T47D (cell line): ENCODE data around the gene SLC6A11.

Source experiments
- DNase-seq, 2 experiments: peaks; one replicate each; pipeline versions ENCODE4 v3.0.0 to v3.0.0-alpha.2; 2011 to 2012; ENCODE audit warnings: low read depth in 1 of 2, low spot score in 1 of 2
- JUND ChIP-seq: IDR thresholded peaks from 2 replicates; pipeline ENCODE4 v1.6.1; 2012; ENCODE audit warnings: low read depth
- in situ Hi-C: cut with HindIII; loops from 2 replicates; pipeline ENCODE4 v1.10.0; 2016; ENCODE audit warnings: low sequenced_read_pairs, low pct_unique_long_range_greater_than_20kb

Gene SLC6A11

GRCh38 chr3:10887015-10887414 is 71.0 kb downstream of the SLC6A11 start:
- in situ Hi-C loops = no loop called here
- no peak for DNase-seq

DNA sequence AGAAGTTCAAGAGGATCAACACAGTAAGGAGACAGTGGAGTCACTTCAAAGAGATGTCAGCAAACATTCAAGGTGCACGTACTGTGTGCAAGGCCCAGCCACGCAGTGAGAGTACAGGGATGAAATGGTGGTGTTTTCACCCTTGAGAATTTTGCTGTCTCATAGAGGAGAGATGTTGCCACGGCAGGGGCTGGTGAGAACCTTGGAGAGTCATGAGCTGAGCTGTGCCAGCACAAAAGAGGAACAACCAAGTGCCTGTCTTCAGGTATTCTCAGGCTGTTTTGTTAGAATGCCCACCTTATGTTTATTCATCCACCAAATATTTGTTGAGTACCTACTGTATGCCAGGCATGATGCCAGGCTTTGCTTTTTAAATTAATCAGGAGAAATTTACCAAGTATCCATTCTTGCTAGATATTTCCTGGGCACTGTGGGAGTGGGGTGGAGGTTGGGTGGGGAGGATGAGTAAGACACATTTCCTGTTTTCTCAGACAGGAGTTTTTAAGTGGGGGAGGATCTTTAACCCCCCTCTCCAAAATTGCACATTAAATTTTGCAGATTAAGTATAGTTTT is 72.6 kb downstream of the SLC6A11 start:
- no peak for TF ChIP-seq JUND
- DNase-seq = no peak
- in situ Hi-C loops = no loop called here

More at GRCh38 chr3:10887015-10887414, 71.0 kb downstream of the SLC6A11 start:
- TF ChIP-seq JUND = no peak

DNA sequence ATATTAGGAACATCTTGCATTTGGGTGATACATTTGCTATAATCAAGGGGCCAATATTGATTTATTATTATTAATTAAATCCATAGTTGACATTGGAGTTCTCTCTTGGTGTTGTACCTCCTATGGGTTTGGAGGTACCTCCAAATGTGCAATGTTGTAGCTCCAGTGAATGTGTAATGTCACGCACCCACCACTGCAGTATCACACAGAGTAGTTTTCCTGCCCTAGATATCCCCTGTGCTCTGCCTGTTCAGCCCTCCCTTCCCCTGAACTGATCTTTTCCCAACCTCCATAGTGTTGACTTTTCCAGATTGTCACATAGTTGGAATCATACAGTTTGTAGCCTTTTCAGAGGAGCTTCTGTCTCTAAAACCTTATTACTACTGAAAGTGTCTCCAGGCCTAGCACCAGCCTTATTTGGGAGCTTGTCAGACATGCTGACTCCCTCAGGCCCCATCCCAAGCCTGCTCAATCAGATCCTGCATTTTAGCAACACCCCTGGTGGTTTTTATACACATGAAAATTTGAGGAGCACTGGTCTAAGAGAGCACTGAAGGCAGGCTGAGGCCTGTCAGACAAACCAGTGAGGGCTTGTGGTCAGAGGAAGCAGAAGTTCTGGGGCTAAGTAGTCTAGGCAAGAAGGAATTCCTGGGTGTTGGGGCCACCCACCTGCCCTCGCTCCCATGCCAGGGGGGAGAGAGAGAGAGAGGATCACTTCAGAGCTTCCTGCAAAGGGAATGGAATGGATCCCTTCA is 73.4 kb downstream of the SLC6A11 start:
- no peak for TF ChIP-seq JUND
- in situ Hi-C loops = no loop called here
- DNase-seq = no peak

DNA sequence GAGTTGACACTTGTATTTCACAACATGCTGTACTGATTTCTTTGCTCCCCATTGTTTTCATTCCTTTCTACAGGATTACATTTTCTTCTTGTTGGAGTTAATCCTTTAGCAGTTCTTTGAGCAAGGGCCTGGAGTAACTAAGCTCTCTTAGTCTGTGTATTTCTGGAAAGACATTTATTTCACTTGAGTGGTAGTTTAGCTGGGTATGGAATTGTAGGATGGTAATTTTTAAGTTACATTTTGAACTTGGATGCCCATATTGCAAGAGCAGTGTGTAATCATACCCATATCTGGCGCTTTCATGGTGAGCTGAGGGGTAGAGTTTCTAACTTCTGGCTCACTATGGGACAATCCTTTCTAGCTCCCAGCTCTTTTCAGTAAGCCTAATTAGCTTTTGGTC is 74.6 kb downstream of the SLC6A11 start:
- TF ChIP-seq JUND = no peak
- DNase-seq = no peak
- in situ Hi-C loops = no loop called here

- in situ Hi-C loops = no loop called here
- no peak for DNase-seq
- TF ChIP-seq JUND = no peak
Measured at GRCh38 chr3:10892622-10893021, 76.6 kb downstream of the SLC6A11 start.

- TF ChIP-seq JUND = no peak
- no peak for DNase-seq
- in situ Hi-C loops = no loop called here
Measured at GRCh38 chr3:10901296-10901945, 85.4 kb downstream of the SLC6A11 start.

GRCh38 chr3:10907262-10907661 is 91.2 kb downstream of the SLC6A11 start:
- TF ChIP-seq JUND = no peak
- DNase-seq = peak in 1 of 2 experiments; percentile 3
- in situ Hi-C loops = no loop called here

- DNase-seq = no peak
- in situ Hi-C loops = no loop called here
- TF ChIP-seq JUND = no peak
Measured at GRCh38 chr3:10910367-10910766, 94.3 kb downstream of the SLC6A11 start.

DNA sequence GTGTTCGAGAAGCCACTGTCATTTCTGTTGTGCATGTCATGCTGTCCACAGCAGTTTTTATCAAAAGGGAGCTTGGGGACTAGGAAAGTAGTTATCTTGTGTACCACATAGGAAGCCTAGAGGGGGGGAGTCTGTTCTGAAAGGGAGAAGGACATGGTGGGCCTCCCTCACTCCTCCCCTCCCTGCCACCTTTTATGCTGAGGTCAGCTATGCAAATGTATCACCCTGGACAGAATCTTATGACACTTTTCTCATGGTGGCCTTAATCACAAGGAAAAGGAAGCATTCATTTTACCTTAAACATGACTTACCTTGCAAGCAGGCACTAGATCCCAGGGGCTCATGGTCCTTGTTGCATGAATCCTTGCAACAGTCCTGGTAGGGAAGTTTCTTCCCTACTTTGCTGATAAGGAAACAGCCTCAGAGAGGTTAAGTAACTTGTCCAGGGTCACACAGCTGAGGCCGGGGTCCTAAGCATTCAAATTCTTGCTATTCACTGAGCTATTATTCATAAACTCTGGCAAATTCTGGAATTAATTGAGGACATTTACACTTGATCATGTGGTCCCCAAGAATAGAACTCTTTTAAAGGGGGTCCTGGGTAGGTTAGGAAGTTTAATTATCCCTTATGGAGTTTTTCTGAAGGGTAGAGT is 95.4 kb downstream of the SLC6A11 start:
- in situ Hi-C loops = no loop called here
- no peak for TF ChIP-seq JUND
- no peak for DNase-seq

GRCh38 chr3:10912786-10913185 is 96.8 kb downstream of the SLC6A11 start:
- TF ChIP-seq JUND = no peak
- DNase-seq = no peak
- in situ Hi-C loops = no loop called here

DNA sequence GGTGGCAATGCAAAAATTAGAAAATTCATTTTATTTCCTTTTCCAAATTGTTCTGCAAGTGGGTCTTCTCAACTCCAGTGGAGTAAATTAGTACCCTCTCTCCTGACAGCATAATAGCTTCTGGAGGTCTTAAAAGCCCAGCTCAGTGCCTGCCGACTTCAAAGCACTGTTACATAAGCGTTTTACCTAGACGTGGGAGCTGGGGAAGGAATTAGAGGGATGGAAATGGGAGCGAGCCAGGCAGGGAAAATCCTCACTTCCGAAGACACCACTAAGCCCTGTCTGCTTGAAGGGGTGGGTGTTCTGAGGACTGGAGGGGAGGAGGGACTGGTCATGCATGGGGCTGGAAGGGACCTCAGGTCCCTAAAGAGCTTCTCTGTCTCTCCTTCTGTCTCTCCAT is 99.3 kb downstream of the SLC6A11 start:
- in situ Hi-C loops = no loop called here
- TF ChIP-seq JUND = no peak
- DNase-seq = no peak

- no peak for TF ChIP-seq JUND
- in situ Hi-C loops = no loop called here
- no peak for DNase-seq
Measured at GRCh38 chr3:10917176-10917575, 101.1 kb downstream of the SLC6A11 start.

GRCh38 chr3:10918011-10918410 is 102.0 kb downstream of the SLC6A11 start:
- DNase-seq = no peak
- TF ChIP-seq JUND = no peak
- in situ Hi-C loops = no loop called here
